ENCODE data around the gene MFSD6. TPM values are rescaled to one million over a fixed set of nuclear protein-coding genes. Genes with fewer than 3 reads are reported as not detected.

Gene MFSD6
- total RNA-seq, 1 experiment from 2014 or later = 4.7 TPM

DNA sequence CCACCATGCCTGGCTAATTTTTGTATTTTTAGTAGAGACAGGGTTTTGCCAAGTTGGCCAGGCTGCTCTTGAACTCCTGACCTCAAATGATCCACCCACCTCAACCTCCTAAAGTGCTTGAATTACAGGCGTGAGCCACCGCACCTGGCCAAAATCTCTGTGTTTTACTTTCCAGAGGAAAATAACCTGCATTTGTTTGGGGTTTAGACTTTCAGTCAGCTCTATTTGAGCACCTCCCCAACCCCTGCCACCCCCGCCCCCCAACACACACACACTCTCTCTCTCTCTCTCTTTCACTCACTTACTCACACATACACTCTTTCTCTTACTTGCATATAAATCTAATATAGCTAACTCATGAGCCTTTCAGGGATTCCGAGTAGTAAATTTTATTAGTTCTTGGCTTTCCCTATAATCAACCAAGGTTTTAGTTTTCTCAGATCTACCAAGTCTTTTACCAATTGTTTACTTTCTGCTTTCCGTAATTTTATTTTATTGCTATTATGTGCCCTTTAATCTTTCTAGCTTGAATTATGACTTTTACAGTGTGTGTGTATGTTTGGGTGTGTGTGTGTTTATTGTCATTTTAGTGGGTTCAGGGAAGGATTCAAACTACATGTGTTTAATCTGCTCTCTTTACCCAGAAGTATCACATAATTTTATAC lies 24.5 kb downstream of the MFSD6 start (continued):
- TF ChIP-seq, protein P1, sequence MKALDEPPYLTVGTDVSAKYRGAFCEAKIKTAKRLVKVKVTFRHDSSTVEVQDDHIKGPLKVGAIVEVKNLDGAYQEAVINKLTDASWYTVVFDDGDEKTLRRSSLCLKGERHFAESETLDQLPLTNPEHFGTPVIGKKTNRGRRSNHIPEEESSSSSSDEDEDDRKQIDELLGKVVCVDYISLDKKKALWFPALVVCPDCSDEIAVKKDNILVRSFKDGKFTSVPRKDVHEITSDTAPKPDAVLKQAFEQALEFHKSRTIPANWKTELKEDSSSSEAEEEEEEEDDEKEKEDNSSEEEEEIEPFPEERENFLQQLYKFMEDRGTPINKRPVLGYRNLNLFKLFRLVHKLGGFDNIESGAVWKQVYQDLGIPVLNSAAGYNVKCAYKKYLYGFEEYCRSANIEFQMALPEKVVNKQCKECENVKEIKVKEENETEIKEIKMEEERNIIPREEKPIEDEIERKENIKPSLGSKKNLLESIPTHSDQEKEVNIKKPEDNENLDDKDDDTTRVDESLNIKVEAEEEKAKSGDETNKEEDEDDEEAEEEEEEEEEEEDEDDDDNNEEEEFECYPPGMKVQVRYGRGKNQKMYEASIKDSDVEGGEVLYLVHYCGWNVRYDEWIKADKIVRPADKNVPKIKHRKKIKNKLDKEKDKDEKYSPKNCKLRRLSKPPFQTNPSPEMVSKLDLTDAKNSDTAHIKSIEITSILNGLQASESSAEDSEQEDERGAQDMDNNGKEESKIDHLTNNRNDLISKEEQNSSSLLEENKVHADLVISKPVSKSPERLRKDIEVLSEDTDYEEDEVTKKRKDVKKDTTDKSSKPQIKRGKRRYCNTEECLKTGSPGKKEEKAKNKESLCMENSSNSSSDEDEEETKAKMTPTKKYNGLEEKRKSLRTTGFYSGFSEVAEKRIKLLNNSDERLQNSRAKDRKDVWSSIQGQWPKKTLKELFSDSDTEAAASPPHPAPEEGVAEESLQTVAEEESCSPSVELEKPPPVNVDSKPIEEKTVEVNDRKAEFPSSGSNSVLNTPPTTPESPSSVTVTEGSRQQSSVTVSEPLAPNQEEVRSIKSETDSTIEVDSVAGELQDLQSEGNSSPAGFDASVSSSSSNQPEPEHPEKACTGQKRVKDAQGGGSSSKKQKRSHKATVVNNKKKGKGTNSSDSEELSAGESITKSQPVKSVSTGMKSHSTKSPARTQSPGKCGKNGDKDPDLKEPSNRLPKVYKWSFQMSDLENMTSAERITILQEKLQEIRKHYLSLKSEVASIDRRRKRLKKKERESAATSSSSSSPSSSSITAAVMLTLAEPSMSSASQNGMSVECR (CRISPR knock-in tag; IDR thresholded peaks at IDR 0.05; ENCODE audit: borderline replicate concordance) = no peak
- TF ChIP-seq, protein P2, sequence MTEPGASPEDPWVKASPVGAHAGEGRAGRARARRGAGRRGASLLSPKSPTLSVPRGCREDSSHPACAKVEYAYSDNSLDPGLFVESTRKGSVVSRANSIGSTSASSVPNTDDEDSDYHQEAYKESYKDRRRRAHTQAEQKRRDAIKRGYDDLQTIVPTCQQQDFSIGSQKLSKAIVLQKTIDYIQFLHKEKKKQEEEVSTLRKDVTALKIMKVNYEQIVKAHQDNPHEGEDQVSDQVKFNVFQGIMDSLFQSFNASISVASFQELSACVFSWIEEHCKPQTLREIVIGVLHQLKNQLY (CRISPR knock-in tag; IDR thresholded peaks at IDR 0.05) = no peak

DNA sequence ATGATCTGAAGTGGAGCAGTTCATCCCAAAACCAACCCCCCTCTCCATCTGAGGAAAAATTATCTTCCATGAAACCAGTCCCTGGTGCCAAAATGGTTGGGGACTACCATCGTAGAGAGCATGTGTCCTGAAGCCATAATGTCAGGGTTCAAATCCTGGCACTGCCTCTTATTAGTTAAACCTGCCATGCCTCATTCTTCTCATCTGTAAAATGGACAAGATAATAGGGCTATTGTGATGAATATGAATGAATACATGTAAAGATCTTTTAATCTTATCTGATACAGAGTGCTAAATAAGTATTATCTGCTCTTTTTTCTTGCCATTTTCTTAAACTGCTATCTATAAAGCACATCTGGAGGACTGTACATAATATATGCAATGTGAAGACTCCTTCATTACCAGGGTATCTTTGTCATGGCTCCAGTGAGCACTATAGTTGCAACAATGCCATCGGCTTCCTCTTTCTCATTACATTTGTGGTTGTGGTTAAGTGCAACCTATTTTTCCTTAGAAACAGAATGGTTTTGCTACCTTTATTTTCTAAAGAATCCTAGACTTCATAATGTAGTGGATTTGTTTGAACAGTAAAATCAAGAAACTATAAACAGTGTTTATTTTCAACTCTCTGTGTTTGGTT lies 27.0 kb downstream of the MFSD6 start:
- no peak for TF ChIP-seq CREB1 (CRISPR knock-in tag; IDR thresholded peaks at IDR 0.05)

DNA sequence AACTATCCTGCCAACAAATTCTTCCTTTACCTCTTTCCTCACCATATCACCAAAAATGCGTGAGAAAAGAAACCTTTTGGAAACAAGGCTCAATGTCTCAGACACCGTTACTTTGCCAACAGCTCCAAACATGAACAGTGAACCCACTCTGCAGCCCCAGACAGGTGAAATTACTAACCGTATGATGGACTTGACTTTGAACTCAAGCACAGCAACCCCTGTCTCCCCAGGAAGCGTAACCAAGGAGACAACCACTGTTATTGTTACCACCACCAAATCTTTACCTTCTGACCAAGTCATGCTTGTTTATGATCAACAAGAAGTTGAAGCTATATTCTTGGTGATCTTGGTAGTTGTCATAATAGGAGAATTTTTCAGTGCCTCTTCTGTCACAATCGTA lies 28.4 kb downstream of the MFSD6 start:
- CTCF ChIA-PET = no interaction called here

More for the DNA sequence above, 27.0 kb downstream of the MFSD6 start:
- DNase-seq (ENCODE audit: low spot score) = no peak
- ChIA-PET CTCF (no interaction called here), POLR2A (no interaction called here)
- no peak overlapping the region for H3K4me3 Mint-ChIP-seq
- no peaks in the 10 kb centered on the region for H3K27me3 Mint-ChIP-seq (ENCODE audit: low read depth)
- H3K27ac Mint-ChIP-seq = no peak overlapping the region
- peaks cover 4% of the 10 kb centered on the region; the same call in 1 of the 2 replicates for H3K36me3 Mint-ChIP-seq
- H3K4me1 Mint-ChIP-seq = no peaks in the 10 kb centered on the region
- ATAC-seq = no peak
- H3K9me3 Mint-ChIP-seq = peaks cover 5% of the 10 kb centered on the region

DNA sequence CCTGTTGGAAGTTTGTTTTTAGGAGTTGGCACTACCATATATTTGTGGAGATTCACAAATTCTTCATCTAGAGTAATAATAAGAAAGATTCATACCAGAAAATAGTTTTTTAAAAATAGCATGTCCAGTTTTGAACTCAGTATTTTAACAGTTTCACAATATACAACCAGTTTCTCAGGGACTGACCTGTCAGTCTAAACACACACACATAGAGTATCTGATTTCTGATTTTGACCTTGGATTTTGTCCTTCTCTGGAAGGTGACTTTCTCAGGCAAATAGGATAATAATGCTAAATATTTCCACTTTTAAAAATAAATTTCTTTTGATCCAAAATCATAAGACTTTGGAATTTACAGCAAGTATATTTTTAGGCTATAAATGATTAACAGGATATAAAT lies 32.0 kb downstream of the MFSD6 start:
- CTCF ChIA-PET = no interaction called here
- TF ChIP-seq, protein P3, sequence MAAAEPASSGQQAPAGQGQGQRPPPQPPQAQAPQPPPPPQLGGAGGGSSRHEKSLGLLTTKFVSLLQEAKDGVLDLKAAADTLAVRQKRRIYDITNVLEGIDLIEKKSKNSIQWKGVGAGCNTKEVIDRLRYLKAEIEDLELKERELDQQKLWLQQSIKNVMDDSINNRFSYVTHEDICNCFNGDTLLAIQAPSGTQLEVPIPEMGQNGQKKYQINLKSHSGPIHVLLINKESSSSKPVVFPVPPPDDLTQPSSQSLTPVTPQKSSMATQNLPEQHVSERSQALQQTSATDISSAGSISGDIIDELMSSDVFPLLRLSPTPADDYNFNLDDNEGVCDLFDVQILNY (CRISPR knock-in tag; IDR thresholded peaks at IDR 0.05) = no peak
- TF ChIP-seq FOXK1 (CRISPR knock-in tag; IDR thresholded peaks at IDR 0.05) = no peak
- TF ChIP-seq OVOL2 (CRISPR knock-in tag; IDR thresholded peaks at IDR 0.05; ENCODE audit: borderline replicate concordance) = no peak
- no peak for TF ChIP-seq CBFB (CRISPR knock-in tag; IDR thresholded peaks at IDR 0.05; ENCODE audit: low read depth)
- TF ChIP-seq CREM (CRISPR knock-in tag; IDR thresholded peaks at IDR 0.05) = no peak
- TF ChIP-seq, protein P4, sequence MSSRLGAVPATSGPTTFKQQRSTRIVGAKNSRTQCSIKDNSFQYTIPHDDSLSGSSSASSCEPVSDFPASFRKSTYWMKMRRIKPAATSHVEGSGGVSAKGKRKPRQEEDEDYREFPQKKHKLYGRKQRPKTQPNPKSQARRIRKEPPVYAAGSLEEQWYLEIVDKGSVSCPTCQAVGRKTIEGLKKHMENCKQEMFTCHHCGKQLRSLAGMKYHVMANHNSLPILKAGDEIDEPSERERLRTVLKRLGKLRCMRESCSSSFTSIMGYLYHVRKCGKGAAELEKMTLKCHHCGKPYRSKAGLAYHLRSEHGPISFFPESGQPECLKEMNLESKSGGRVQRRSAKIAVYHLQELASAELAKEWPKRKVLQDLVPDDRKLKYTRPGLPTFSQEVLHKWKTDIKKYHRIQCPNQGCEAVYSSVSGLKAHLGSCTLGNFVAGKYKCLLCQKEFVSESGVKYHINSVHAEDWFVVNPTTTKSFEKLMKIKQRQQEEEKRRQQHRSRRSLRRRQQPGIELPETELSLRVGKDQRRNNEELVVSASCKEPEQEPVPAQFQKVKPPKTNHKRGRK (CRISPR knock-in tag; IDR thresholded peaks at IDR 0.05; ENCODE audit: borderline replicate concordance) = no peak
- no peak for TF ChIP-seq GRHL2 (CRISPR knock-in tag; IDR thresholded peaks at IDR 0.05; ENCODE audit: insufficient replicate concordance, severe bottlenecking)
- TF ChIP-seq GTF2I (CRISPR knock-in tag; conservative IDR thresholded peaks at IDR 0.05) = no peak
- TF ChIP-seq, protein P5, sequence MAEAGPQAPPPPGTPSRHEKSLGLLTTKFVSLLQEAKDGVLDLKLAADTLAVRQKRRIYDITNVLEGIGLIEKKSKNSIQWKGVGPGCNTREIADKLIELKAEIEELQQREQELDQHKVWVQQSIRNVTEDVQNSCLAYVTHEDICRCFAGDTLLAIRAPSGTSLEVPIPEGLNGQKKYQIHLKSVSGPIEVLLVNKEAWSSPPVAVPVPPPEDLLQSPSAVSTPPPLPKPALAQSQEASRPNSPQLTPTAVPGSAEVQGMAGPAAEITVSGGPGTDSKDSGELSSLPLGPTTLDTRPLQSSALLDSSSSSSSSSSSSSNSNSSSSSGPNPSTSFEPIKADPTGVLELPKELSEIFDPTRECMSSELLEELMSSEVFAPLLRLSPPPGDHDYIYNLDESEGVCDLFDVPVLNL (CRISPR knock-in tag; IDR thresholded peaks at IDR 0.05; ENCODE audit: borderline replicate concordance, low read depth) = no peak
- TF ChIP-seq SMAD4 (CRISPR knock-in tag; IDR thresholded peaks at IDR 0.05) = no peak
- Mint-ChIP-seq H3K27me3 (ENCODE audit: low read depth) (no peaks in the 10 kb centered on the region), H3K4me1 (peaks cover 4% of the 10 kb centered on the region), H3K4me3 (no peak overlapping the region), H3K36me3 (no peaks in the 10 kb centered on the region), H3K27ac (no peak overlapping the region), H3K9me3 (no peaks in the 10 kb centered on the region)
- POLR2A ChIA-PET = no interaction called here
- ATAC-seq (no peak), DNase-seq (ENCODE audit: low spot score) (no peak)

More for the DNA sequence above, 28.4 kb downstream of the MFSD6 start:
- H3K4me1 Mint-ChIP-seq = peaks cover 1% of the 10 kb centered on the region
- H3K27me3 Mint-ChIP-seq (ENCODE audit: low read depth) = no peaks in the 10 kb centered on the region
- no peak for ATAC-seq
- H3K36me3 Mint-ChIP-seq = peaks cover 4% of the 10 kb centered on the region; the same call in 1 of the 2 replicates
- H3K27ac Mint-ChIP-seq = no peak overlapping the region
- H3K4me3 Mint-ChIP-seq = no peak overlapping the region
- POLR2A ChIA-PET = no interaction called here
- no peak for DNase-seq (ENCODE audit: low spot score)
- TF ChIP-seq RELA (CRISPR knock-in tag; IDR thresholded peaks at IDR 0.05; ENCODE audit: borderline replicate concordance) = no peak
- no peak for TF ChIP-seq JUN (CRISPR knock-in tag; IDR thresholded peaks at IDR 0.05)
- no peak for TF ChIP-seq ZNF232 (CRISPR knock-in tag; IDR thresholded peaks at IDR 0.05)
- TF ChIP-seq ZNF416 (CRISPR knock-in tag; IDR thresholded peaks at IDR 0.05) = no peak
- TF ChIP-seq ZNF219 (CRISPR knock-in tag; IDR thresholded peaks at IDR 0.05; ENCODE audit: borderline replicate concordance) = no peak
- TF ChIP-seq SP1 (CRISPR knock-in tag; conservative IDR thresholded peaks at IDR 0.05) = no peak
- no peak for TF ChIP-seq TEAD4 (CRISPR knock-in tag; IDR thresholded peaks at IDR 0.05)
- TF ChIP-seq ATF1 (CRISPR knock-in tag; IDR thresholded peaks at IDR 0.05) = no peak
- TF ChIP-seq TEAD1 (CRISPR knock-in tag; IDR thresholded peaks at IDR 0.05) = no peak
- TF ChIP-seq ZNF396 (CRISPR knock-in tag; IDR thresholded peaks at IDR 0.05; ENCODE audit: borderline replicate concordance) = no peak
- TF ChIP-seq CREB1 (CRISPR knock-in tag; IDR thresholded peaks at IDR 0.05) = no peak
- no peak for TF ChIP-seq GTF2I (CRISPR knock-in tag; conservative IDR thresholded peaks at IDR 0.05)
- peaks cover 5% of the 10 kb centered on the region for H3K9me3 Mint-ChIP-seq
